MCF 10A (cell line): ENCODE results near the gene GRM1. TPM values are rescaled to one million over a fixed set of nuclear protein-coding genes. Genes with fewer than 3 reads are reported as not detected.

ENCODE experiments used
- BruUV-seq: library from RNA; stranded (reverse); fragments of 400-500 nt; replicated peaks from 2 replicates; lab custom pipeline; 2021; lab: Mats Ljungman, UMichigan
- CTCF ChIA-PET: fragments of 300-600 bp; sonication (Branson Sonifier 250); formaldehyde crosslinking; extraction: SDS; loops from one replicate; lab custom pipeline; 2021; ENCODE audit warnings: antibody characterized with exemption, inconsistent platforms; lab: Yijun Ruan, JAX
- POLR2A ChIA-PET: fragments of 300-600, 350-650 bp; sonication (Branson Sonifier 250); formaldehyde crosslinking; extraction: SDS; loops from one replicate; lab custom pipeline; 2020; ENCODE audit warnings: antibody characterized with exemption, inconsistent platforms; lab: Yijun Ruan, JAX
- DNase-seq: peaks from one replicate; pipeline ENCODE4 v3.0.0-alpha.2; 2018; ENCODE audit not compliant: unreplicated experiment
- H3K27ac Mint-ChIP-seq: one replicate; pipeline ENCODE4 v1.8.0; 2022; ENCODE audit warnings: mild to moderate bottlenecking, low read depth, mixed read lengths; ENCODE audit not compliant: unreplicated experiment
- H3K27me3 Mint-ChIP-seq: one replicate; pipeline ENCODE4 v1.8.0; 2022; ENCODE audit warnings: mixed read lengths; ENCODE audit not compliant: insufficient read depth, unreplicated experiment
- H3K36me3 Mint-ChIP-seq: one replicate; pipeline ENCODE4 v1.8.0; 2022; ENCODE audit warnings: mild to moderate bottlenecking, moderate library complexity, mixed read lengths; ENCODE audit not compliant: insufficient read depth, unreplicated experiment
- H3K4me1 Mint-ChIP-seq: one replicate; pipeline ENCODE4 v1.8.0; 2022; ENCODE audit warnings: mixed read lengths; ENCODE audit not compliant: insufficient read depth, unreplicated experiment
- H3K4me3 Mint-ChIP-seq: one replicate; pipeline ENCODE4 v1.8.0; 2022; ENCODE audit warnings: mild to moderate bottlenecking, moderate library complexity, mixed read lengths; ENCODE audit not compliant: unreplicated experiment
- H3K9me3 Mint-ChIP-seq: one replicate; pipeline ENCODE4 v1.8.0; 2022; ENCODE audit warnings: mixed read lengths; ENCODE audit not compliant: unreplicated experiment
- CTCF ChIP-seq: fragments of 200-600 bp; IDR thresholded peaks from one replicate; pipeline ENCODE4 v1.8.0; 2022; ENCODE audit warnings: antibody characterized with exemption, mild to moderate bottlenecking; ENCODE audit not compliant: unreplicated experiment
- intact Hi-C: fragments of 100-400 bp; cut with micrococcal nuclease; formaldehyde crosslinking; loops from 2 replicates; pipeline ENCODE4 v1.14.1; 2022
- total RNA-seq: library from RNA; stranded (reverse); gene quantifications from 2 replicates; pipeline ENCODE4 v1.2.3, GENCODE V29; 2022

Gene GRM1
- total RNA-seq, 1 experiment from 2014 or later = not detected

- H3K36me3 Mint-ChIP-seq = no peaks in the 10 kb centered on the region
- H3K27me3 Mint-ChIP-seq = no peaks in the 10 kb centered on the region
- ChIA-PET CTCF (interaction anchor here (0.6 kb wide), 1 partner anchor 26 kb away, joined by 3 read pairs; no protein-coding TSS in a partner anchor), POLR2A (no interaction called here)
- H3K4me1 Mint-ChIP-seq = peaks cover 18% of the 10 kb centered on the region
- DNase-seq = no peak
- no peak overlapping the region for H3K27ac Mint-ChIP-seq
- TF ChIP-seq CTCF = no peak
- intact Hi-C loops = no loop called here
- BruUV-seq = no TSS peak
- H3K9me3 Mint-ChIP-seq = no peaks in the 10 kb centered on the region
- no peak overlapping the region for H3K4me3 Mint-ChIP-seq
These were observed 244.6 kb downstream of the GRM1 start for GRCh38 chr6:146273490-146273889.

- H3K27ac Mint-ChIP-seq = no peak overlapping the region
- no TSS peak for BruUV-seq
- no peaks in the 10 kb centered on the region for H3K9me3 Mint-ChIP-seq
- no peaks in the 10 kb centered on the region for H3K27me3 Mint-ChIP-seq
- no peak for TF ChIP-seq CTCF
- H3K4me1 Mint-ChIP-seq = peaks cover 10% of the 10 kb centered on the region
- H3K4me3 Mint-ChIP-seq = no peak overlapping the region
- intact Hi-C loops = no loop called here
- DNase-seq = no peak
- ChIA-PET POLR2A (no interaction called here), CTCF (no interaction called here)
- no peaks in the 10 kb centered on the region for H3K36me3 Mint-ChIP-seq
These were observed 248.3 kb downstream of the GRM1 start for GRCh38 chr6:146277142-146277541.

GRCh38 chr6:146281651-146282362 is 252.9 kb downstream of the GRM1 start:
- Mint-ChIP-seq H3K9me3 (no peaks in the 10 kb centered on the region), H3K4me3 (no peak overlapping the region), H3K4me1 (no peaks in the 10 kb centered on the region), H3K27ac (no peak overlapping the region), H3K36me3 (no peaks in the 10 kb centered on the region), H3K27me3 (no peaks in the 10 kb centered on the region)
- POLR2A ChIA-PET = interaction anchor here (0.6 kb wide), 1 partner anchor 20 kb away, joined by 4 read pairs; no protein-coding TSS in a partner anchor
- TF ChIP-seq CTCF = no peak
- no TSS peak for BruUV-seq
- intact Hi-C loops = no loop called here
- DNase-seq = no peak
- CTCF ChIA-PET = interaction anchor here (0.6 kb wide), 1 partner anchor 564 kb away, joined by 3 read pairs; no protein-coding TSS in a partner anchor

GRCh38 chr6:146282837-146283236 is 254.0 kb downstream of the GRM1 start:
- H3K36me3 Mint-ChIP-seq = no peaks in the 10 kb centered on the region
- no TSS peak for BruUV-seq
- H3K27ac Mint-ChIP-seq = no peak overlapping the region
- H3K9me3 Mint-ChIP-seq = peaks cover 7% of the 10 kb centered on the region
- no peaks in the 10 kb centered on the region for H3K4me1 Mint-ChIP-seq
- CTCF ChIA-PET = no interaction called here
- TF ChIP-seq CTCF = no peak
- intact Hi-C loops = no loop called here
- no peak for DNase-seq
- POLR2A ChIA-PET = no interaction called here
- H3K4me3 Mint-ChIP-seq = no peak overlapping the region
- H3K27me3 Mint-ChIP-seq = no peaks in the 10 kb centered on the region
